H9 (cell line): ENCODE measurements around the gene TXNDC12. TPM values are rescaled to one million over a fixed set of nuclear protein-coding genes. Genes with fewer than 3 reads are reported as not detected.

ENCODE experiments used
- DNase-seq: peaks from one replicate; pipeline ENCODE4 v3.0.0-alpha.2; 2017
- H2AFZ ChIP-seq: one replicate; pipeline ENCODE4 v1.6.1; 2013; ENCODE audit warnings: mild to moderate bottlenecking, low read length, control low read depth, moderate library complexity
- H2AK5ac ChIP-seq: 2 replicates; pipeline ENCODE4 v1.6.1; 2013; ENCODE audit warnings: low read length, control low read depth, mixed read lengths; ENCODE audit not compliant: insufficient read length
- H2BK120ac ChIP-seq: one replicate; pipeline ENCODE4 v1.6.1; 2013; ENCODE audit warnings: low read depth, mild to moderate bottlenecking, low read length, control low read depth, inconsistent platforms; ENCODE audit not compliant: poor library complexity, severe bottlenecking
- H2BK12ac ChIP-seq: 2 replicates; pipeline ENCODE4 v1.6.1; 2013; ENCODE audit warnings: low read length, control low read depth, mixed read lengths, low read depth; ENCODE audit not compliant: insufficient read length
- H2BK15ac ChIP-seq: 2 replicates; pipeline ENCODE4 v1.6.1; 2013; ENCODE audit warnings: low read depth, low read length, control low read depth
- H2BK20ac ChIP-seq: one replicate; pipeline ENCODE4 v1.6.1; 2013; ENCODE audit warnings: low read depth, mild to moderate bottlenecking, low read length, control low read depth, inconsistent platforms; ENCODE audit not compliant: poor library complexity, severe bottlenecking
- H2BK5ac ChIP-seq: 2 replicates; pipeline ENCODE4 v1.6.1; 2013; ENCODE audit warnings: low read length, control low read depth, mixed read lengths; ENCODE audit not compliant: insufficient read length
- H3K14ac ChIP-seq: 2 replicates; pipeline ENCODE4 v1.6.1; 2013; ENCODE audit warnings: low read length, control low read depth; ENCODE audit not compliant: insufficient read depth
- H3K18ac ChIP-seq: 2 replicates; pipeline ENCODE4 v1.6.1; 2013; ENCODE audit warnings: low read depth, mild to moderate bottlenecking, mixed read lengths, low read length, control low read depth; ENCODE audit not compliant: insufficient read length
- H3K23ac ChIP-seq: 2 replicates; pipeline ENCODE4 v1.6.1; 2013; ENCODE audit warnings: low read length, control low read depth, mixed read lengths, low read depth; ENCODE audit not compliant: insufficient read length
- H3K23me2 ChIP-seq: 2 replicates; pipeline ENCODE4 v1.6.1; 2013; ENCODE audit warnings: low read depth, mild to moderate bottlenecking, mixed read lengths, low read length, control low read depth; ENCODE audit not compliant: insufficient read length, poor library complexity, severe bottlenecking
- H3K27ac ChIP-seq: 2 replicates; pipeline ENCODE4 v1.5.1; 2013; ENCODE audit warnings: low read length, control low read depth, mixed read lengths, low read depth; ENCODE audit not compliant: insufficient read length
- H3K27me3 ChIP-seq: 2 replicates; pipeline ENCODE4 v1.6.1; 2013; ENCODE audit warnings: low read length, control low read depth, inconsistent platforms; ENCODE audit not compliant: insufficient read depth
- H3K4ac ChIP-seq: 2 replicates; pipeline ENCODE4 v1.6.1; 2013; ENCODE audit warnings: low read depth, mild to moderate bottlenecking, control low read depth, inconsistent platforms, low read length, moderate library complexity
- H3K4me1 ChIP-seq: 2 replicates; pipeline ENCODE4 v1.6.1; 2013; ENCODE audit warnings: low read length, control low read depth, inconsistent platforms; ENCODE audit not compliant: insufficient read depth
- H3K4me2 ChIP-seq: 2 replicates; pipeline ENCODE4 v1.6.1; 2013; ENCODE audit warnings: low read length, control low read depth, mixed read lengths; ENCODE audit not compliant: insufficient read length, insufficient read depth
- H3K56ac ChIP-seq: 2 replicates; pipeline ENCODE4 v1.6.1; 2013; ENCODE audit warnings: low read depth, mild to moderate bottlenecking, mixed read lengths, low read length, control low read depth; ENCODE audit not compliant: insufficient read length
- H3K79me1 ChIP-seq: 2 replicates; pipeline ENCODE4 v1.6.1; 2013; ENCODE audit warnings: low read depth, mild to moderate bottlenecking, moderate library complexity, low read length, control low read depth, inconsistent platforms; ENCODE audit not compliant: insufficient read depth, poor library complexity, severe bottlenecking
- H3K79me2 ChIP-seq: 2 replicates; pipeline ENCODE4 v1.6.1; 2013; ENCODE audit warnings: low read length, control low read depth, inconsistent platforms; ENCODE audit not compliant: insufficient read depth
- H3K9ac ChIP-seq: 2 replicates; pipeline ENCODE4 v1.6.1; 2013; ENCODE audit warnings: low read length, control low read depth, mixed read lengths; ENCODE audit not compliant: insufficient read length; ENCODE audit errors: extremely low read depth
- H3K9me3 ChIP-seq: one replicate; pipeline ENCODE4 v1.6.1; 2013; ENCODE audit warnings: low read depth, low read length, inconsistent platforms; ENCODE audit not compliant: control insufficient read depth
- H3T11ph ChIP-seq: one replicate; pipeline ENCODE4 v1.6.1; 2013; ENCODE audit warnings: mild to moderate bottlenecking, low read length, control low read depth, inconsistent platforms
- H4K20me1 ChIP-seq: one replicate; pipeline ENCODE4 v1.6.1; 2013; ENCODE audit not compliant: control insufficient read depth, insufficient read length, insufficient read depth
- H4K5ac ChIP-seq: 2 replicates; pipeline ENCODE4 v1.6.1; 2013; ENCODE audit warnings: low read depth, mild to moderate bottlenecking, mixed read lengths, low read length, control low read depth; ENCODE audit not compliant: insufficient read length
- H4K8ac ChIP-seq: replicated peaks from 2 replicates; pipeline ENCODE4 v1.6.1; 2013; ENCODE audit warnings: low read length, control low read depth, mixed read lengths, low read depth; ENCODE audit not compliant: insufficient read length
- H4K91ac ChIP-seq: 2 replicates; pipeline ENCODE4 v1.6.1; 2013; ENCODE audit warnings: low read depth, mild to moderate bottlenecking, moderate library complexity, mixed read lengths, low read length, control low read depth; ENCODE audit not compliant: insufficient read length
- H3K27ac Mint-ChIP-seq, 3 experiments: 2 replicates in 2 of 3; 3 replicates in 1 of 3; pipeline ENCODE4 v1.8.0; 2020 to 2021; ENCODE audit warnings: mixed read lengths in 3 of 3, mild to moderate bottlenecking in 1 of 3, moderate library complexity in 1 of 3
- H3K27me3 Mint-ChIP-seq: 2 replicates; pipeline ENCODE4 v1.8.0; 2021; ENCODE audit warnings: low read depth, mild to moderate bottlenecking, moderate library complexity, mixed read lengths
- H3K36me3 Mint-ChIP-seq, 3 experiments: 2 replicates in 2 of 3; 3 replicates in 1 of 3; pipeline ENCODE4 v1.8.0; 2020 to 2021; ENCODE audit warnings: low read depth in 3 of 3, mixed read lengths in 3 of 3; ENCODE audit not compliant: insufficient read depth in 1 of 3
- H3K4me1 Mint-ChIP-seq, 2 experiments: 2 replicates each; pipeline ENCODE4 v1.8.0; 2020; ENCODE audit warnings: mixed read lengths in 2 of 2
- H3K4me3 Mint-ChIP-seq, 2 experiments: 2 replicates in 1 of 2; 3 replicates in 1 of 2; pipeline ENCODE4 v1.8.0; 2020 to 2021; ENCODE audit warnings: mild to moderate bottlenecking in 2 of 2, mixed read lengths in 2 of 2, moderate library complexity in 1 of 2
- H3K9me3 Mint-ChIP-seq, 2 experiments: 2 replicates in 1 of 2; 3 replicates in 1 of 2; pipeline ENCODE4 v1.8.0; 2020; ENCODE audit warnings: mild to moderate bottlenecking in 2 of 2, mixed read lengths in 2 of 2, moderate library complexity in 1 of 2
- CTCF ChIP-seq: fragments of 200-600 bp; sonication (generic); conservative IDR thresholded peaks from 3 replicates; pipeline ENCODE4 v1.8.0; 2021; ENCODE audit warnings: antibody characterized with exemption, mild to moderate bottlenecking
- WGBS: extraction: QIAGEN DNeasy Blood & Tissue Kit; methylation state at CpG from one replicate; pipeline ENCODE4 v1.1.7; 2013; ENCODE audit warnings: missing lambda C conversion rate, low lambda C conversion rate, mixed read lengths; ENCODE audit not compliant: insufficient read length; ENCODE audit errors: extremely low coverage; 5-methylcytosine and 5-hydroxymethylcytosine counted together
- total RNA-seq: library from RNA; stranded (reverse); gene quantifications from 2 replicates; pipeline ENCODE4 v1.2.1, GENCODE V29; 2021

Gene TXNDC12
- total RNA-seq, 1 experiment from 2014 or later, result 82.1 TPM

- TF ChIP-seq CTCF, result no peak
- H3K23me2 ChIP-seq, result no peaks in the 10 kb centered on the region
- no peak overlapping the region for H3K23ac ChIP-seq
- no peak overlapping the region for H2BK120ac ChIP-seq
- no peaks in the 10 kb centered on the region for H3K27me3 ChIP-seq
- no peaks in the 10 kb centered on the region for H4K20me1 ChIP-seq
- H4K8ac ChIP-seq, result no peak overlapping the region
- no peak overlapping the region for H2AK5ac ChIP-seq
- H3K14ac ChIP-seq, result no peak overlapping the region
- no peak overlapping the region for H3K9ac ChIP-seq
- no peak overlapping the region for H4K5ac ChIP-seq
- no peak overlapping the region for H3K4ac ChIP-seq
- H4K91ac ChIP-seq, result no peak overlapping the region
- H3K4me3 Mint-ChIP-seq, result no peak overlapping the region
- no peak overlapping the region for H3K18ac ChIP-seq
- H3K4me1 ChIP-seq, result 0 out of 2 replicates have a peak, but pooled peaks cover 3% of the 10 kb centered on the region
- peaks cover 0 to 7% of the 10 kb centered on the region in 2 experiments; a peak in 1 of 4 replicates for H3K4me1 Mint-ChIP-seq
- H3K27ac Mint-ChIP-seq, result no peak overlapping the region
- no peak overlapping the region for H2BK12ac ChIP-seq
- peaks cover 4 to 30% (median 28%) of the 10 kb centered on the region in 3 experiments; a peak in 6 of 7 replicates for H3K36me3 Mint-ChIP-seq
- no peak overlapping the region for H2BK20ac ChIP-seq
- no peak for DNase-seq
- H3K9me3 Mint-ChIP-seq, result no peaks in the 10 kb centered on the region
- H3K4me2 ChIP-seq, result no peak overlapping the region
- H2BK15ac ChIP-seq, result no peak overlapping the region
- no peak overlapping the region for H2BK5ac ChIP-seq
- no peaks in the 10 kb centered on the region for H3K9me3 ChIP-seq
- H3T11ph ChIP-seq, result no peak overlapping the region
- H3K27me3 Mint-ChIP-seq, result no peaks in the 10 kb centered on the region
- no CpG with 5 or more reads among the region's 2 CpGs for WGBS
- no peak overlapping the region for H2AFZ ChIP-seq
- H3K79me2 ChIP-seq, result peaks cover 6% of the 10 kb centered on the region; the same call in 1 of the 2 replicates
- no peak overlapping the region for H3K27ac ChIP-seq
- no peak overlapping the region for H3K56ac ChIP-seq
- no peaks in the 10 kb centered on the region for H3K79me1 ChIP-seq
Observed at GRCh38 chr1:52045236-52045635, 9.8 kb downstream of the TXNDC12 start.
